ENCODE data around the gene C9orf152. TPM values are rescaled to one million over a fixed set of nuclear protein-coding genes. Genes with fewer than 3 reads are reported as not detected.

Gene C9orf152
- total and polyA plus RNA-seq, 10 of the 15 experiments (the other 5 are each of a cell fraction or from before 2014, with no cell fraction given), result 0.04 TPM; not detected in 9

GRCh38 chr9:110160685-110161084, 47.3 kb downstream of the C9orf152 start (continued):
- TF ChIP-seq IRF3 (IDR thresholded peaks at IDR 0.05) (no peak), ESRRA (IDR thresholded peaks at IDR 0.05; ENCODE audit: low read length) (no peak), EED (IDR thresholded peaks at IDR 0.05; ENCODE audit: low read depth) (peak; percentile 72)

GRCh38 chr9:110160123-110160522, 47.8 kb downstream of the C9orf152 start:
- RAD21 ChIA-PET (ENCODE audit: unreplicated experiment), result interaction anchor here (1.2 kb wide), 2 partner anchors 253 to 257 kb away, joined by 3 to 4 read pairs; no protein-coding TSS in a partner anchor

More at GRCh38 chr9:110160123-110160522, 47.8 kb downstream of the C9orf152 start:
- H3K4me3 ChIP-seq, result no peak overlapping the region
- no peak overlapping the region for H2AFZ ChIP-seq (ENCODE audit: control insufficient read depth, low read depth, low read length)
- peaks cover 19 to 28% of the 10 kb centered on the region in 2 experiments; a peak in 3 of 4 replicates for H3K36me3 ChIP-seq (ENCODE audit: control insufficient read depth in 2 of 2, insufficient read depth in 2 of 2, low read length in 1 of 2)
- no peak overlapping the region for H3K4me2 ChIP-seq (ENCODE audit: control insufficient read depth, insufficient read depth)
- ATAC-seq, result no peak
- DNase-seq (ENCODE audit: low read depth, low spot score), result no peak
- POLR2A ChIA-PET, result no interaction called here
- H3K4me1 ChIP-seq (ENCODE audit: control insufficient read depth, insufficient read depth, low read length), result peaks cover 54% of the 10 kb centered on the region
- no peaks in the 10 kb centered on the region for H3K9me3 ChIP-seq (replicated peaks; ENCODE audit: control insufficient read depth, insufficient read depth, low read length)
- in situ Hi-C loops (cut with MboI) (no loop called here), intact Hi-C loops (cut with micrococcal nuclease; ENCODE audit: unreplicated experiment) (no loop called here)
- H3K27ac ChIP-seq (ENCODE audit: control insufficient read depth, insufficient read depth), result no peak overlapping the region
- H3K27me3 ChIP-seq (replicated peaks in 1 of 2; ENCODE audit: control insufficient read depth in 2 of 2, insufficient read depth in 2 of 2, low read length in 1 of 2), result no peaks in the 10 kb centered on the region
- H3K79me2 ChIP-seq (ENCODE audit: control insufficient read depth, insufficient read depth, low read length), result peaks cover 88% of the 10 kb centered on the region
- TF ChIP-seq CEBPB (IDR thresholded peaks at IDR 0.05; ENCODE audit: borderline replicate concordance in 1 of 2, low read depth in 2 of 2, low read length in 2 of 2), result no peak
- no peak for TF ChIP-seq TAF1 (IDR thresholded peaks at IDR 0.05; ENCODE audit: borderline replicate concordance, low read depth, low read length)
- TF ChIP-seq BCL11A (IDR thresholded peaks at IDR 0.05; ENCODE audit: low read depth, low read length), result no peak
- TF ChIP-seq NFIC (IDR thresholded peaks at IDR 0.05; ENCODE audit: low read depth, low read length), result no peak
- TF ChIP-seq GABPA (IDR thresholded peaks at IDR 0.05; ENCODE audit: low read depth), result no peak
- TF ChIP-seq RELB (IDR thresholded peaks at IDR 0.05; ENCODE audit: low read depth), result no peak
- no peak for TF ChIP-seq MTA2 (IDR thresholded peaks at IDR 0.05; ENCODE audit: low read depth)
- no TSS peak for BruUV-seq (replicated peaks)
- FAIRE-seq, result no peak
- no peak overlapping the region for H3K9ac ChIP-seq (ENCODE audit: control insufficient read depth, insufficient read depth, low read length)
- H4K20me1 ChIP-seq (ENCODE audit: control insufficient read depth, insufficient read depth), result peaks cover 4% of the 10 kb centered on the region
- WGBS (ENCODE audit: insufficient coverage, insufficient replicate concordance, low lambda C conversion rate, missing lambda C conversion rate), result 100% methylated on average over 1 of the region's 1 CpG
- CTCF ChIA-PET, result interaction anchor here (1.2 kb wide), 1 partner anchor 12 kb away, joined by 4 read pairs; no protein-coding TSS in a partner anchor
- SMC1A ChIA-PET (ENCODE audit: uncharacterized antibody, unreplicated experiment), result interaction anchor here (1.0 to 13.8 kb wide), 3 partner anchors 9 to 253 kb away, joined by 3 to 406 read pairs (median 5); no protein-coding TSS in a partner anchor

All from GM12878 (cell line).